ENCODE measurements around the gene RUNX3.
"Not testable (repeated sequence)": the region's sequence is repeated elsewhere in the genome, so short reads cannot be mapped to it uniquely, and the experiment has no call there.

RUNX3 gene

GRCh38 chr1:24912376-24913273 lies 17.5 kb downstream of the RUNX3 start:
- DNase-seq, result no peak

GRCh38 chr1:24911651-24912155 lies 18.4 kb downstream of the RUNX3 start:
- no peak for DNase-seq

GRCh38 chr1:24910751-24911650 lies 19.1 kb downstream of the RUNX3 start:
- DNase-seq, result no peak

- DNase-seq, result no peak
Observed at GRCh38 chr1:24910210-24910609, 19.9 kb downstream of the RUNX3 start.

GRCh38 chr1:24909388-24909898 lies 20.6 kb downstream of the RUNX3 start:
- no peak for DNase-seq

- no peak for DNase-seq
Observed at GRCh38 chr1:24908591-24909259, 21.4 kb downstream of the RUNX3 start.

- not testable (repeated sequence) for DNase-seq
Observed at GRCh38 chr1:24907587-24908294, 22.3 kb downstream of the RUNX3 start.

GRCh38 chr1:24906760-24907490 lies 23.2 kb downstream of the RUNX3 start:
- DNase-seq, result no peak

GRCh38 chr1:24905979-24906720 lies 23.9 kb downstream of the RUNX3 start:
- no peak for DNase-seq

GRCh38 chr1:24905355-24905978 lies 24.6 kb downstream of the RUNX3 start:
- no peak for DNase-seq

GRCh38 chr1:24904731-24905354 lies 25.2 kb downstream of the RUNX3 start:
- no peak for DNase-seq

- no peak for DNase-seq
Observed at GRCh38 chr1:24903955-24904730, 25.9 kb downstream of the RUNX3 start.

- DNase-seq, result no peak
Observed at GRCh38 chr1:24903560-24903954, 26.5 kb downstream of the RUNX3 start.

- DNase-seq, result no peak
Observed at GRCh38 chr1:24903011-24903461, 27.0 kb downstream of the RUNX3 start.

GRCh38 chr1:24902471-24902891 lies 27.6 kb downstream of the RUNX3 start:
- DNase-seq, result no peak

GRCh38 chr1:24901791-24902470 lies 28.1 kb downstream of the RUNX3 start:
- no peak for DNase-seq

GRCh38 chr1:24900985-24901781 lies 28.9 kb downstream of the RUNX3 start:
- DNase-seq, result no peak
